ENCODE measurements around the gene SOX13.

Gene SOX13

DNA sequence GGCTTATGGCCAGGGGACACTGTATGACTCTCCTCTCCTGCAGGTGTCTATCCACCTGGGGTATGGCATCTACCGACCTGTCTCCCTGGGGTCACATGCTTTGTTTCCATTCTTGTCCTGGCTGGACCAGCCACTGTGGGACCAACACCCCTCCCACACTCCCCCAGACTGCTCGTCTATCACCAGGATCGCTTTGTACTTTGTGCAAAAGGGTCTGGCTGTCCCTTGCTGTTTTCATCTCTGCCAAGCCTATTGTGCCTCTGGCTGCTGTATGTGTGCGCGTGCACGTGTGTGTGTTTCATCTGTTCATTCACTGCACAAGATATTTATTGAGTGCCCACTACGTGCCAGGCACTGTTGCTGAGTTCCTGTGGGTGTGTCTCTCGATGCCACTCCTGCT, 53.5 kb downstream of the SOX13 start:
- no peak overlapping the region for H3K4me3 ChIP-seq (ENCODE audit: low read depth, low read length)
- TF ChIP-seq, protein P1, sequence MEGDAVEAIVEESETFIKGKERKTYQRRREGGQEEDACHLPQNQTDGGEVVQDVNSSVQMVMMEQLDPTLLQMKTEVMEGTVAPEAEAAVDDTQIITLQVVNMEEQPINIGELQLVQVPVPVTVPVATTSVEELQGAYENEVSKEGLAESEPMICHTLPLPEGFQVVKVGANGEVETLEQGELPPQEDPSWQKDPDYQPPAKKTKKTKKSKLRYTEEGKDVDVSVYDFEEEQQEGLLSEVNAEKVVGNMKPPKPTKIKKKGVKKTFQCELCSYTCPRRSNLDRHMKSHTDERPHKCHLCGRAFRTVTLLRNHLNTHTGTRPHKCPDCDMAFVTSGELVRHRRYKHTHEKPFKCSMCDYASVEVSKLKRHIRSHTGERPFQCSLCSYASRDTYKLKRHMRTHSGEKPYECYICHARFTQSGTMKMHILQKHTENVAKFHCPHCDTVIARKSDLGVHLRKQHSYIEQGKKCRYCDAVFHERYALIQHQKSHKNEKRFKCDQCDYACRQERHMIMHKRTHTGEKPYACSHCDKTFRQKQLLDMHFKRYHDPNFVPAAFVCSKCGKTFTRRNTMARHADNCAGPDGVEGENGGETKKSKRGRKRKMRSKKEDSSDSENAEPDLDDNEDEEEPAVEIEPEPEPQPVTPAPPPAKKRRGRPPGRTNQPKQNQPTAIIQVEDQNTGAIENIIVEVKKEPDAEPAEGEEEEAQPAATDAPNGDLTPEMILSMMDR (conservative IDR thresholded peaks at IDR 0.05; ENCODE audit: low read depth, low read length), result no peak
- DNase-seq (ENCODE audit: low read depth), result no peak

DNA sequence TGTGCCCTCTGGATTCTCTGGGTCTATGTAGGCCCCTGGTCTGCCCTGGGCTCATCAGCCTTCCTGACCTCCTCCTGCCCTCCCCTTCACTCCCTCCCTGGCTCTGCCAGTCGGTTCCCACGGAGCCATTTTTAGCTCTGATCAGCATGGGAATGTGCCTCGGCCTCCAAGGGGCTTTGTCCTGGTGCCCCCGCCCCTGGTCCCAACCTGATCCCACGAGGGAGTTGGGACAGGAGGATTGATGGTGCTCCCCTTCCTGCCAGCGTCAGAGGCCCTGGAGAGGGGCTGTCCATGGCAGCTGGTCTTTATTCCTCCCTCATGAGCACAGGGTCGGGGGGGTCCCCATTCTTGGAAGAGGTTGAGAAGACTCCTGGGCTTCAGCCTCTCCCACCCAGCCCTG, 54.0 kb downstream of the SOX13 start:
- no peak for DNase-seq (ENCODE audit: low read depth)
- no peak overlapping the region for H3K4me3 ChIP-seq (ENCODE audit: low read depth, low read length)
- TF ChIP-seq, protein P1 (conservative IDR thresholded peaks at IDR 0.05; ENCODE audit: low read depth, low read length), result no peak

DNA sequence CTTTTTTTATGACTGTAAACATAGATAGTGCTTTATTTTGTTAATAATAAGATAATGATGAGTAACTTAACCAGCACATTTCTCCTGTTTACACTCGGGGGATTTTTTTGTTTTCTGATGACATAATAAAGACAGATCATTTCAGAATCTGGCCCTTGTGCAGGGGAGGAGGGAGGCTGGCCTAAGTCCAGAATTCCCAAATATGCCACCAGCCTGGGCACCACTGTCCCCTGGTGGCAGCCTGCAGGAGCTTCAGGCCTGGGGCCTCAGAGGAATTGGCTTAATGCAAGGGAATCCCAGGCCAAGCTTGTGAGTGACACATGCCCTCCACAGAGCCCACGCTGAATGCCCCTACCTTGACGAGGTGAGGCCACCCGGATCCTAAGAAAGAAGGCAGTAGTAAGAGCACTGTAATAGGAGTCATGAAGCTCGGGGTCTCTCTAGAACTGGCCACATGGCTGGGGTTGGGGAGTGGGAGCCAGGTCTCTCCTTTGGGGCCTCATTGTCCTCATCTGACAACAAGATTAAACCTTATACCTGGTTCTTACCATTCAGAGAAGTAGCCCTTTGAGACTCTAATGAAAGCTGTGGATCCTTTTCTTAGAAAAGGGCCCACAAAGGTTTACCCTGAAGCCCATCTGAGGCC, 54.8 kb downstream of the SOX13 start:
- DNase-seq (ENCODE audit: low read depth), result peak; percentile 85
- TF ChIP-seq, protein P1 (conservative IDR thresholded peaks at IDR 0.05; ENCODE audit: low read depth, low read length), result peak; percentile 97
- no peak overlapping the region for H3K4me3 ChIP-seq (ENCODE audit: low read depth, low read length)

DNA sequence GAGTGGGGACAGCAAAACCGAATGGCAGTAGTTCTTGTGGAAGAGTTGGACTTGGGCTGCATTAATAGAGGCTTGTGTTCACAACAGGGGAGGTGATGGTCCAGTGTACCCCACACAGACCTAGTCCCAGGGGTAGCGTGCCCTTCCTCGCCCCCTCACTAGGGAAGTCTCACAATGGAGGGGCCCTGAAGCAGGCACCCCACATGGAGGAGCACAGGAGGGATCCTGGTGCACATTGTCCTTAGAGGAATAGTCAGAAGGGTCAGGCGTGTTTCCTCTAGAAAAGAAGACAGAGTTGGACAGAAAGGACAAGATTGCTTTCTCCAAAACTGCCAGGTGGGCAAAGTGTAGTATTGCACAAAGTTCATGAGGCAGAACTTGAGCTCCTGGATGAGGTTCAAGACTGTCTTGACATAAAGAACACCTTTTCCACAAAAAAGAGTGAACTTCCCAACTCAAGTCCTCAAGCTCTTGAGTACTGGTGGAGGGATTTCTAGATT, 55.6 kb downstream of the SOX13 start:
- no peak overlapping the region for H3K4me3 ChIP-seq (ENCODE audit: low read depth, low read length)
- no peak for DNase-seq (ENCODE audit: low read depth)
- TF ChIP-seq, protein P1 (conservative IDR thresholded peaks at IDR 0.05; ENCODE audit: low read depth, low read length), result no peak

DNA sequence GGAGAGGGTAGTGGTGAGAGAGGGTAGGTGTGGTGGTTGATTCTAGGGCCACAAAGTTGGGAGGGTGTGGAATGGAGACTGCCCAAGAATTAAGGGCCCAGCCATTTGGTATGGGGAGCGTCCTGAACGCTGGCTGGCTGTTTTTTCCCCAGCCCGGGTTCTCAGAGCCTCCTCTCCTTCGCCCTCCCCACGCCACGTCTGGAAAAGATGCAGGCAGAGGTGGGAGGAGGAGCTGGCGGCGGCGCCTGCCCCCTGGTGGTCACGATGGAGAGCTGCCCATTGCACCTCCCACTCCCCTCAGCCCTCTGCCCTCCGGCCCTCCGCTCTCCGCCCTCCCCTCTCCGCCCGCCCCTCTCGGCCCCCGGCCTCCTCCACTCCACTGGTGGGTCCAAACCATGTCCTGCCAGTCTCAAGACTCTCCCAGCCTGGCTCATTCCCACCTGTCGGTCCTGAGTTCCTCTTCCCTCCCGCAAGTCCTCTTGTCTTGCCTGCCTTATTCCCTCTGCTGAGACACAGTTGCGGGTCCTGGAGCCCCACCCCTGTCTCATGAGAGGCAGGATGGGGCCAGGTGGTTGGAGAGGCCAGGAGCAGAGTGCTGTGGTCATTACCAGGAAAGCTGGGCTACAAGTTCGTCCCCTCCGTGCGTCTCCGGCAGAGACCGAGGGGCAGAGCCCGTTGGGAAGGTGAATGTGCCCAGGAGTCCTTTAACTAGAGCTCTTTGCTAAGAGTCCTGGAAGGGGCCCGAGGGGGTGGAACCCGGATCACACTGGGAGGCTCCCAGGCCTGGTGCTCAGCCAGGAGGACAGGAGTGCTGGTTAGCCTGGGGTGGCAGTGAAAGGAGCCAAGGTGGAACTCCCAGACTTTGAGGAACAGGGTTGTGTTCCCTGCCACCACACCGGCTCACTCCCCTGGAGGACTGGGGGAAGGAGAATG, 56.3 kb downstream of the SOX13 start:
- H3K4me3 ChIP-seq (ENCODE audit: low read depth, low read length), result no peak overlapping the region
- TF ChIP-seq, protein P1 (conservative IDR thresholded peaks at IDR 0.05; ENCODE audit: low read depth, low read length), result peak; percentile 86
- DNase-seq (ENCODE audit: low read depth), result peak; percentile 69

DNA sequence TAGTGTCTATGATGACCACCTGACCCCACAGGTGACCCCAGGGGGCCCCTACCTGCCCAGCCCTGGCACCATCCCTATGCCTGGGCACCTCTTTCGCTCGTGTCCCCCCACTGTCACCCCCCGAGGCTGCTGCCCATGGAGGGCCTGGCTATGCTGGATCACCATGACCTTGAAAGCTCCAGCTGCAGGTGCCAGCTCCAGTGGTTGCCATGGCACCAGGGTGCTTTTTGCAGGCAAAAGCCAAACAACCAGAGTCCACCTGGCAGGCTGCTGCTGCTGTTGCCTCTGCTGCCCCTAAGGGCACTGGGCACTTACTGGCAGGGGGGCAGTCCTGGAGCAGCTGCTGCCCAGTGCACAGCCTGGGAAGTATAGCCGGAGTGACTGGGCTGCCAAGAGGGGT, 57.3 kb downstream of the SOX13 start:
- DNase-seq (ENCODE audit: low read depth), result no peak
- TF ChIP-seq, protein P1 (conservative IDR thresholded peaks at IDR 0.05; ENCODE audit: low read depth, low read length), result no peak
- H3K4me3 ChIP-seq (ENCODE audit: low read depth, low read length), result no peak overlapping the region

Measured in choroid plexus epithelial cell (primary cell).